RKO (cell line): ENCODE data around the gene PSMB10.
"Not testable (repeated sequence)": the region's sequence is repeated elsewhere in the genome, so short reads cannot be mapped to it uniquely, and the experiment has no call there.

Source experiments
- DNase-seq: peaks from one replicate; pipeline ENCODE4 v3.0.0-alpha.2; 2016; ENCODE audit warnings: low spot score

PSMB10 gene

DNA sequence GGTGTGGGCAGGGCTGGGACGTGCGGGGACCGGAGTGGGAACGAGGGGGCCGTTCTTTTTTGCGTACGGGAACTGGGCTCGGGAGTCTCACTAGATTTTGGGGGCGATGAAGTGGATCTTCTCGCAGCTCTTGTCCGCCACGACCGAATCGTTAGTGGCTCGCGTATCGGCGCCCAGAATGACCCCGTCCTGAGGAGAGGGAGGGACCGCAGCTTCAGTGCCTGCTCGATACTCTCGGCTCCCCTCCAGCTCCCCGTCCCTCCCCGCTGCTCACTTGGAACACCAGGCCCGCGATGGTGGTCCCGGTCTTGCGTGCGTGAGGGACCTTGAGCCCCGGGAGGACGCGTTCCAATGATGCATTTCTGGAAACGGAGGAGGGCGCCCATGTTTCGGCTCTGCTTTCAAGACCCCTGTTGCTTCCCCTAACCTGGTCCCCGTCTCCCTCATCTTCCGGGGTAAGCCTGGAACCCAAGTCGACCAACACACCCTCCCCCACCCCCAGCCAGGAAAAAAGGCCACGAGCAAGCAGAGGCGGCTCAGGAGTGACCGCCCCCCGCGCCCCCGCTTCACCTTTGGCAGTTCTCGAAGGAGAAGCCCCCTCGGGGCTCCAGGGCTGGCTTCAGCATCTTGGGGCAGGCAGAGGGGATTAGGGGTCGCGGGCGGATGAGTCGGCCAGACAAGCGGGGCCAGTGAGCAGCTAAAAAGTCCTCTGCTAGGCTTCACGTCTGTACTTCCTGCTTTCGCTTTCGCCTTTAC is at the start of gene PSMB10:
PSMB10 (minus strand) TSS at position 727 of the 756 bp plus-strand sequence; CDS start at position 626, 101 bp downstream.
- DNase-seq = peak; percentile 78

DNA sequence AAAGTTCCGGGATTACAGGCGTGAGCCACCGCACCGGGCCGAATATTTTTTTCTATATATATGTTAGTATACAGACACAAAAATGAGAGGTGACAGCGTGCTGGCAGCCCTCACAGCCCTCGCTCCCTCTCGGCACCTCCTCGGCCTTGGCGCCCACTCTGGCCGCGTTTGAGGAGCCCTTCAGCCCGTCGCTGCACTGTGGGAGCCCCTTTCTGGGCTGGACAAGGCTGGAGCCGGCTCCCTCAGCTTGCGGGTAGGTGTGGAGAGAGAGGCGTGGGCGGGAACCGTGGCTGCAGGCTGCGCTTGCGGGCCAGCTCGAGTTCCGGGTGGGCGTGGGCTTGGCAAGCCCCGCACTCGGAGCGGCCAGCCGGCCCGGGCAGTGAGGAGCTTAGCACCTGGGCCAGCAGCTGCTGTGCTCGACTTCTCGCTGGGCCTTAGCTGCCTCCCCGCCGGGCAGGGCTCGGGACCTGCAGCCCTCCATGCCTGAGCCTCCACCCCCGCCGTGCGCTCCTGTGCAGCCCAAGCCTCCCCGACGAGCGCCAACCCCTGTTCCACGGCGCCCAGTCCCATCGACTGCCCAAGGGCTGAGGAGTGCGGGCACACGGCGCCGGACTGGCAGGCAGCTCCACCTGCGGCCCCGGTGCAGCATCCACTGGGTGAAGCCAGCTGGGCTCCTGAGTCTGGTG is 45.5 kb upstream of the PSMB10 start:
- no peak for DNase-seq

GRCh38 chr16:67979955-67980678 is 43.5 kb upstream of the PSMB10 start, which contains the start of gene DPEP3:
Gene DPEP3 (minus strand): TSS chr16:67980499. CDS start chr16:67980380, 119 bp downstream.
- no peak for DNase-seq

DNA sequence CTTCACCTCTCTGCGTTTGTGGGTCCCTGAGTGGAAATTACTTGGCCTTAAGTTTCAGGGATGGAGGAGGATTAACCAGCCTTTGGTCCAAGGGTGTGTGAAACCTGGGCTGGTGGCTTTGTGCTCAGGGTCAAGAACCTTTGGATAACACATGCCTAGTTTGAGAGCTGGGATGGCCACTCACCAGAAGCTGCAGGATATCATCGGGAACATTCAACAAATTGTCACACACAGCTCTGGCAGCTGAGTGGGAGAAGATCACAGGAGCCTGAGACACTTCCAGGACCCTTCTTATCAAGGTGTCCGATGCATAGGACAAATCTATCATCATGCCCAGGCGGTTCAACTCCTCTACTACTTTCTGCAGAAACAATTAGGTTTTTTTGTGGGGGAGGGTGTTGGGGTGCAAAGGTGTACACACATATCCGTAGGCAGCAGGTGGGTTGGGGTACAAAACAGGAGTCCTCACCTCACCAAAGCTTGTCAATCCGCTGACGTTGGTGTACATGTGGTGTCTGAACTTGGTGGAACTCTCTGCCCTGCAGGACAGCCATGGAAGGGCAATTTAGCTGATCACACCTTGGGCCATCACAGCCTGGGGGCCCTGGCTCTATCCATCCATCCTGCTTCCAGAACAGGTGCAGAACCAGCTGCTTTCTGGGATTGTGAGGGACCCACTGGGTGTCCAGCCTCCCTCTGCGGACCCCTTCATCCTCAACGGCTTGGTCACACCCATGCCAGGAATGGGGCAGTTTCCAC is 41.0 kb upstream of the PSMB10 start:
- no peak for DNase-seq

- DNase-seq = no peak
Measured at GRCh38 chr16:67977005-67977404, 40.4 kb upstream of the PSMB10 start.

GRCh38 chr16:67976205-67976604 is 39.6 kb upstream of the PSMB10 start:
- no peak for DNase-seq

DNA sequence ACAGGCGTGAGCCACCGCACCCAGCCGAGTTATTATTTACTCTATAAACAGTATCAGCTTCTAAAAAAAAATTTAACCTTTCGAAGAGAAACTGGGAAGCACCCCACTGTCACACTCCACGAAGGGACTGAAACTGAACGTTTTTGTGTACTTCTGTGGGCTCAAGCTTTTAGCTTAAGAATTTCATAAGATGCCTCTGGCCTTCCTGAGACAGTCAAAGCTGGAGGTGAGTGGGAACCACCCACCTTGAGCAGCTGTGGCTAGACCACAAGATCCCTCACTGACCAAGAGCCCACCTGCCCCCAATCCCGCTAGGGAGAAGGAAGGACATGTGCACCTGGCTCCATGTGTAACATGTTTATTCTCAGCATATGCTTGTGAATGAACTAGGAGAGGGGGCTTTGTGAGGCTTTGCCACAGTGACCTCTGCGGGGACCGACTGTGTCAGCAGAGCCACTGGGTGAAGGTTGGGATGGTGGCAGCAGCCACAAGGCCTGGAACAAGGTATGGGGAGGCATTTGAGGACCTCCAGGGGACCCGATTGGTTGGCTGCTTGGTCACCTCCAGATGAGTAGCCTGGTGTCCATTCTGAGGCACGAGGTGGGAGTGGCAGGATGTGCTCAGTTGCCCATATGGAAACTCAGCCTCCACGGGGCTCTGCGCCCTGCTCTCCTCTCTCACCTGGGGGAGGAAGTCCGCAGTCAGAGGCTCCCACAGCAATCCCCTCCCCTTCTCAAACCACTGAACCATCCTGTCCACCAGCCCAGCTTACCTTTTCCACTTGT is 38.9 kb upstream of the PSMB10 start:
- DNase-seq = no peak

DNA sequence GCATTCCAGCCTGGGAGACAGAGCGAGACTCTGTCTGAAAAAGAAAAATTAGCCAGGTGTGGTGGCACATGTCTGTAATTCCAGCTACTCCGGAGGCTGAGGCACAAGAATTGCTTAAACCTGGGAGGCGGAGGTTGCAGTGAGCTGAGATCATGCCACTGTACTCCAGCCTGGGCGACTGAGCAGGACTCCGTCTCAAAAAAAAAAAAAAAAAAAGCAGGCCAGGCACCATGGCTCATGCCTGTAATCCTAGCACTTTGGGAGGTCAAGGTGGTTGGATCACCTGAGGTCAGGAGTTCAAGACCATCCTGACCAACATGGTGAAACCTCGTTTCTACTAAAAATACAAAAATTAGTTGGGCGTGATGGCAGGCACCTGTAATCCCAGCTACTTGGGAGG is 35.6 kb upstream of the PSMB10 start:
- not testable (repeated sequence) for DNase-seq

DNA sequence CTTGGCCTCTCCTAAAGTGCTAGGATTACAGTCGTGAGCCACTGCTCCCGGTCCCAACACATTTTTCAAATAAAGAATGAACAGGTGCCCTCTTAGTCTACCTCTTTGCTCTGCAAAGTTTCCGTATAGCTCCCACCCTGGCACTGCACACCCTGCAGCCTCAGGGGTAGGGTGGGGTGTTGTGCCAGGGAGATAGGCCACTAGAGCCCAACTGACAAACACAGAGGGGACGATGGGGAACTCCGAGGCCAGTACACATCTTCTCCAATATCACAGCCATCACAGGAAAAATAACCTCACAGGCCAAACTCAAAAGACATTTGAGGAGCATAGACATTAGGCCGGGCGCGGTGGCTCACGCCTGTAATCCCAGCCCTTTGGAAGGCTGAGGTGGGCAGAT is 34.5 kb upstream of the PSMB10 start:
- no peak for DNase-seq

DNA sequence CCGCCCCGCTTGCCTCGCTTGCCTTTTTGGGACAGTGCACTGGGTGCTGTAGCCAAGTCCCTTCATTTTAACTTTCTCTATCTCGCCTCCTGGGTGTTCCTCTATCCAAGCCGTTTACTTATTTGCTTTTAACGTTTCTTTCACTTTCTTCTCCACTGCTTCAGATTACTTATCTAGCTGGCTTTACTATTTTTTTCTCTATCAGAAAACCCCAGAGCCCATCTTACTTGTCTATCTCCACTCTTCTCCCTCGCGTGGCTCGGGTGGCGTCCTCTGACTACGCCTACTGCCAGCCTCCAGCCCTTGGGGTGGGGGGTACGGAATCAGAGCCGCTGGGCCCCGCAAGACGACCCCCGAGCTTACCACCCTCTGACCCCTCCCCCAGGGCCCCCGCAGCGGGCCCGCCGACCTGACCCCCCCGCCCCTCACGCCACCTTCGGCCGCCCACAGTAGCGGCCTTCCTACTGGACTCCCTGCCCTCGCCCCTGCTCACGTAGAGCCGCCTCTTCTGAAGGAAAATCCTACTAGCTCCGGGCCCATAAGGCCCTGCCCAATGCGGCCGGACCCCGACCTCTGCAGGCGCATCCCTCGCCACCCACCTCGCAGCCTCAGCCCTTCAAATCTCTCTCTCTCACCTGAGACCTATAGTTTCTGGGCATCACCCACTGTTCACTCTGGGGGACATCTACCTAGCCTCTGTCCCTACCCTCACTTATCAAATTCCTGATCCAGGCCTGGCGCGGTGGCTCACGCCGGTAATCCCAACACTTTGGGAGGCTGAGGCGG is 32.8 kb upstream of the PSMB10 start:
- no peak for DNase-seq

DNA sequence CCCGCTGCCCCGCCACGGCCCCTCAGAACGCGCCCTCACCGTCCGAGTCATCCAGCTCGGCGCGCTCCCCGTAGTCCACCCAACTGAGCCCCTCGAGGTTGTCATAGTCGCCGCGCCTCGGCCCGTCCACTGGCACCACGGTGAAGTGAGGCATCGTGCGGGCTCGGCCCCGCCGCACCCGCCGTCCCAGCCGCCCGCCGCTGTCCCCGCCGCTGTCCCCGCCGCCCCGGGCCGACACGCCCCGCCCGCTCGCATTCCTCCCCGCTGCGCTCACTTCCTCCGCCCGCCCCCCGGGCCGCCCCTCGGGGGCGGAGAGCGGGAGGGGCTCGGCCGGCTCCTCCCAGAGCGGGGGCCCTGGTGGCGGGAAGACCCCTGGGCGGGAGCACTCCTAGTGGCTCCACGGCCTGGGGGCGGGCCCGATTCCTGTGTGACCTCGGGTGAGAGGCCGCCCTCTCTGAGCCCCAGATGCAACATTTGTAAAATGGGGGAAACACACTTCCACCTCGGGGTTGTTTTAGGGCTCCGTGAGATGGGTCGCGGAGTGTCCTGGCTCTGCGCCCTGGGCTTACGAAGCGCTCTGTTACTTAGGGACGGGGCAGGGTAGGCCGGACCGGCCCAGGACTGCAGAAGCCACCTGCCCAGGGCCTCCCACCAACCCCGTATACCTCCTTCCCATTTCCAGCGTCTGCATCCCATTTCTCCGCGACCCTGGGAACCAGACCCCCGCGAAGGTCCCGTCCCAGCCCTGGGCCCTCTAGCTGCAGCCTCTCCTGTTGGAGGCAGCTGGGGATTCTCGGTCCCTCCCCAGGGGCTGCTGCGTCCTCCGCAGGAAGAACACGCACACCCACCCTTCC is 32.0 kb upstream of the PSMB10 start, which contains the start of gene SLC12A4:
SLC12A4 (minus strand) TSS at position 238 of the 854 bp plus-strand sequence; CDS start at position 154, 84 bp downstream.
- peak; percentile 88 for DNase-seq

DNA sequence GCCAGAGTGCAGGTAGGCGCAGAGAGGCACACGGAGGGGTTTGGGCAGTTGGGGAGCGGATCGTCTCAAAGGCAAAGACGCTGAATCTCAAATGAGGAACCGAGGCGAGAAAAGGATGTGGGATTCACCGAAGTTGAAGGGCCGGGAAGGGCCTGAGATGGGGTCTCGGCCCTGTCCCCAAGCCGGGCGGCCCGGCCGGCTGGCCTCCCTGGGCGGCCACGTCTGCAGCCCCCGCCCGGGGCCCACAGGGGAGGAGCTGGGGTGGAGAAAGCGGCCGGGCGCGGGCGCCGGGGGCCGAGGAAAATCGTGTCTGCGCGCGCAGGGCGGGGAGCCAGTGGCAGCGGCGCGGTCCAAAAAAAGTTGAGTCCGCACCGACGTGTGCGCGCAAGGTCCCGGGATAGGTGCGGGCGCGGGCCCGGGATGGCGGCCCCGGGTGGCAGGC is 31.3 kb upstream of the PSMB10 start:
- DNase-seq = no peak

DNA sequence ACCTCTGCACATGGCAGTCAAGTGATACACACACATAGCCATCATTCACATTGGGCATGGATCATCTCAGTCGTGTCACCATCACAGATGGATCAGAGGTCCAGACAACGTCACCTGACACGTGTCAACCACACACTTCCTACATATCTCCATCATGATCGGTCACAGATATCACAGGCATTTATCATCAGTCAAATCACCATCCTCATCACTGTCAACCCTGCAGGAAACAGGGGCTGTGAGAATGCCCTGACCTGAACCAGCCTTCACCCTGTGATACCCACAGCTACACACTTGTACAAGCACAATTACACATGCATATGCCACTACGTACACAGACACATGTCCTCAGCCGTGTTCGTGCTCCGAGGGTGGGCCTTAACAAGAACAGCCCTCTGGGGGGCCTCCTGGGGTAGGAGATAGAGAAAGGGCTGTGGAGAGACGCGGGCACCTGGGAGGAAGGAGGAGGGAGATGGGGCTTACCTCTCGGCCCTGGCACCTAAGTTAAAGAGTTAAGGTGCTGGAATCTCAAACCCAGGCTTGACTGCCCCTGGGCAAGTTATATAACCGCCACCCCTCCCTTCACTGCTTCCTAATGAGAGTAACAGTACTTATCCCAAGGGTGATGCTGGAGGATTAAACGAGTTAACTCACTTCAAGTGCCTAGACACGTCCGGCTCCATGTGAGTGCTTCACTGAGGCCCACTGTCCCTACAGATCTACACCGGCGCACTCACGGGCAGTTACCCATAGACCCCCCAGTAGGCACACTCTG is 30.7 kb upstream of the PSMB10 start:
- peak; percentile 86 for DNase-seq

- peak; percentile 25 for DNase-seq
Measured at GRCh38 chr16:67966549-67967182, 30.0 kb upstream of the PSMB10 start.

DNA sequence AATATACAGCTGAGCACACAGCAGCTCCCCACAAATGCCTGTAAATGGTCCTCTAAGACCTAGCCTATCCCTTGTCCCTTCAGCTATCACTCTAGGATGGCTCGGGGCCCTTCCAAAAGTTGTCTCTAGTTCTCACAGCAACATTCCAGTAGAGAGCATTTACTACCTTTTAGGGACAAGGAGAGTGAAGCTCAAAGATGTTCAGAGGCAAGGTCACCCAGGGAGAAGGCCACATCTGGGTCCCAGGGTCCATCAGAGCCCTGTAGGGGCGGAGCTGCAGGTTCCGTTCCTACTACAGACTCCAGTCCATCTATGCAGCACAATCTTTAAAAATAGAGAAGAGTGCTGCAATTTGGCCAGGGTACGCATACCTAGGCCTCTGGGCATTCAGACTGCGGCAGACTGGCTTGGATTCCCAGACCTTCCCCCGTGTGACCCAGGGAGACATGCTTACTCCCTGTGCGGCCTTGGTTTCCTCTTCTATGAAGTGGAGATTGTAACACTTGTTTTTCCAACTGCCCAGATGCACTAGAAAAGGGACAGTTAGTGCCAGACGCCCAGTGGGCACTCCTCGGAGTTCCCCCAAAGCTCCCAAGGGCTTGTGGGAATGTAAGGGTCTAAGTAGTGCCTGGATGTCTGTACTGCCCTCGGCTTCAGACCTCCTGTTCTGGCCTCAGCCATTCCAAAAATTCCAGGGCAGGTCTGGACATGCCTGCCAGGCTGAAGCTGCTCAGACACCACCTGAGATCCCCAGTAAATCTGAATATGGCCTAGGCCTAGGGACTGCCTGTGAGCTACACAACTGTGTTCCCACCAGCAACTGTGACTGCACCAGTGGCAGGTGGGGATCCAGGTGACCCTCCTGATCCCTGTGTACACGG is 29.3 kb upstream of the PSMB10 start:
- DNase-seq = no peak

DNA sequence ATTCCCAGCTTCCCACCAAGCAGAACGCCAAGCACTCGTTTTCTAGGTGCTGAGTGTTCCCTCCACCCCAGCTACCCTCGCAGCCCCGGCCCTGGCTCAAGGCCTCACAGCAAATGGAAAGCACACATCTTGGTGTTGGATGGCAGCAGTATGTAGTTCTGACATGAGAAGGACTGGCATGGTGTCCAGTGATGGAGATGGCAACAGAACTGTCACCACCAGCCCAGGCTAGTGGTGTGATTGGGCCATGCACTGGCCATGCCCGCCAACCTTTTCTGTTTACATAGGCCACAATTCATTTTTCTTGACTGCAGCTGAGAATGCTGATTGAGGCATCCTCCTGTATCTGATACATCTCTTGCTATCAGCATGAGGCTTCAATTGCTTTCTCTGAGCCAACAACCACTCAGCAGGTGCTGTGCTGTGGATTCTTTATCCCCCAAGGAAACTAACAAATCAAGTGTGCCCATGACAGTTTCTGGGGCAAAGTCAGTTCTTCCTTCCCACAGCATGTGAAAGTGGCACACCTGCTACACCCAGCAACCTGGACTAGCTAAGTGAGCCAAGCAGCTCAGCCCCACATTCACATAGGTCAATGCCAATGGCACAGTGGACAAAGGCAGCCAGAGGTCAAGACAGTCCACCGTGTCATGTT is 28.0 kb upstream of the PSMB10 start:
- no peak for DNase-seq
